HG03175 (cell line): ENCODE results near the gene MTCH1.

Experiments used
- ATAC-seq: cut with Tn5 transposase; IDR thresholded peaks from one replicate; pipeline ENCODE4 v1.9.1; 2021; ENCODE audit warnings: mild to moderate bottlenecking, moderate library complexity; ENCODE audit not compliant: unreplicated experiment

Gene MTCH1, protein sequence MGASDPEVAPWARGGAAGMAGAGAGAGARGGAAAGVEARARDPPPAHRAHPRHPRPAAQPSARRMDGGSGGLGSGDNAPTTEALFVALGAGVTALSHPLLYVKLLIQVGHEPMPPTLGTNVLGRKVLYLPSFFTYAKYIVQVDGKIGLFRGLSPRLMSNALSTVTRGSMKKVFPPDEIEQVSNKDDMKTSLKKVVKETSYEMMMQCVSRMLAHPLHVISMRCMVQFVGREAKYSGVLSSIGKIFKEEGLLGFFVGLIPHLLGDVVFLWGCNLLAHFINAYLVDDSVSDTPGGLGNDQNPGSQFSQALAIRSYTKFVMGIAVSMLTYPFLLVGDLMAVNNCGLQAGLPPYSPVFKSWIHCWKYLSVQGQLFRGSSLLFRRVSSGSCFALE

GRCh38 chr6:36985808-36986703, at the start of gene MTCH1:
MTCH1 (minus strand) TSS chr6:36986196; CDS start chr6:36986173, 23 bp downstream.
- peak; percentile 77 for ATAC-seq

- ATAC-seq: no peak
Observed at GRCh38 chr6:37033819-37034795, 48.1 kb upstream of the MTCH1 start.

DNA sequence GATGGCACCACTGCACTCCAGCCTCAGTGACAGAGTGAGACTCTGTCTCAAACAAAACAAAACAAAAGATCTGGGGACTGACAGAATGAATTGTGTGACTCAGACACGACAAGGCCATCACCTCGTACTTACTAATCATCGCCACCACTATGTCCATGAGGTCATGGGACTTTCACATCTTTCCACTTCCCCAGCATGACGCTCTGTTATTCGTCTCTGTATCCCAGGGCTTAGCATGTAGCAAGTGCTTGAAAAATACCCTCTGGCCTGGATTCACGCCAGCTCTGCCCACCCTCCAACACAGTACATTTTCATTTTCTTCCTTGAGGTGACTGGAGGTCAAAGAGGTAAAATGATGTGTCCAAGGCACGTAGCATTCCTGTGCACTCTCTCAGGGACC, 47.3 kb upstream of the MTCH1 start:
- ATAC-seq: no peak

DNA sequence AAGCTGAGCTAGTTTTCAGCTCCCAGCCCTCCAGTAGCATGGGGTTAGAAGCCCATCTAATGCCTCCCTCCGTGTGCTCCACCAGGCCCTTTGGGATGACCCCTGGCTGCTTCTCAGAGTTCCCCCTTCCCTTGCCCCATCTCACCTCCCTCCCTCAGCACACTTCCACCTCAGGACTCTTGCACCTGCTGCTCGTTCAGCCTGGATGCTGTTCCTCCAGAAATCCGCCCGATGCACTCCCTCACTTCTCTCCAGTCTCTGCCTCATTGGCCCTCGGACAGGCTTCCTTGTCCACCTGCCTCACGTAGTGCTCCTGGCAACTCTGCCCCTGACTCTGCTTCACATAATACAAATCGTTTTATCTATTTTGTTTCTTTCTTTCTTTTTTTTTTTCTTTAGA, 46.2 kb upstream of the MTCH1 start:
- ATAC-seq: no peak

- ATAC-seq: no peak
Observed at GRCh38 chr6:37030599-37030998, 44.6 kb upstream of the MTCH1 start.

DNA sequence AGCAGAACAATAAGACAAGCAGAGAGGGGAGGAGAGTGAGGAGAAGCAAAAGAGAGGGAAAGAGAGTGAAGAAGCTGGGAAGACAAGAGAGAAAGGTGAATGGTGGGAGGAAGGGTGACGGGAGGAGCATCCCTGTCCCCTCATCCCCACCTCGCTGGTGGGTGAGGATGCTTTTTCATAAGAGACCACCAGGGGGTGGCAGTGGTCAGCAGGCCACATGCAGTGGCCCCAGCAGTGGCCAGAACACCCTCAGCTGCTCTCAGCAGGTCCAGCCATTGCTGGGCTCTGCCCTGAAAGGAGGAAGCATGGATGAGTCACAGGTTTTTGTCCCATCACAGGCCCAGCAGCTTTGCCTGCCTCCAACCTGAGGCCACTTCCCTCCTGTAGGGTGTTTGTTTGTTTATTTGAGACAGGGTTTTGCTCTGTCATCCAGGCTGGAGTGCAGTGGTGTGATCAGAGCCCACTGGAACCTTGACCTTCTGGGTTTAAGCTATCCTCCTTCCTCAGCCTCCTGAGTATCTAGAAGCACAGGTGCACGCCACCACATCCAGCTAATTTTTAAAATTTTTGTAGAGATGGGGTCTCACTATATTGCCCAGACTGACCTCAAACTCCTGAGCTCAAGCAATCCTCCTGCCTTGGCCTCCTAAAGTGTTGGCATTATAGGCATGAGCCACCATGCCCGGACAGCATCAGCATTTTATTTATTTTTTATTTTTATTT, 43.4 kb upstream of the MTCH1 start:
- ATAC-seq: no peak

DNA sequence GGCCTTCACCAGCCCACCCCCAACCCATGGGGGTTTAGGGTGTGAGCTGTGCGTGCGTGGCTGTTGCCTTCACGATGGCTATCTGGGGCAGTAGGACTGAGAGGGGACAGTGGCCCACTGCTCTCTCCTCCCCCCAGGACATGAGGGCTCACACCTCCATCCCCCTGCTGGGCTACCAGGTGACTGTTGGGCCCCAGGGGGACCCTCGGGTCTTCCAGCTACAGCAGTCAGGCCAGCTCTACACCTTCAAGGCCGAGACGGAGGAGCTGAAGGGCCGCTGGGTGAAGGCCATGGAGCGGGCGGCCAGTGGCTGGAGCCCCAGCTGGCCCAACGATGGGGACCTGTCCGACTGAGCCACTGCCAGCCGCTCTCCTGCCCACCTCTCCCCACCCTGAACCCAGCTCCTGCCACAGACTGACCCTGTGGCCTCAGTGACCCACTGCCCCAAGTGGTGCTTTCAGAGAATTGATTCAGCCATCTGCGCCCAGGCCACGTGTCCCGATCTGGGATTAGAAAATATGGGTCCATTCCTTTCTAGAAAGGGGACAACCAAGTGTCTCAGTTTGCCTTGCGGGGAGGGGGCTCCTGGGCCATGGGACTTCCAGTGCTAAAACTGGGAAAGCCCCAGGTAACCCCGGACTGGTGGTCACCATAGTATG, 41.9 kb upstream of the MTCH1 start:
- no peak for ATAC-seq

GRCh38 chr6:37027036-37027720, 41.2 kb upstream of the MTCH1 start:
- no peak for ATAC-seq

GRCh38 chr6:37025621-37026466, 39.8 kb upstream of the MTCH1 start:
- ATAC-seq: no peak

DNA sequence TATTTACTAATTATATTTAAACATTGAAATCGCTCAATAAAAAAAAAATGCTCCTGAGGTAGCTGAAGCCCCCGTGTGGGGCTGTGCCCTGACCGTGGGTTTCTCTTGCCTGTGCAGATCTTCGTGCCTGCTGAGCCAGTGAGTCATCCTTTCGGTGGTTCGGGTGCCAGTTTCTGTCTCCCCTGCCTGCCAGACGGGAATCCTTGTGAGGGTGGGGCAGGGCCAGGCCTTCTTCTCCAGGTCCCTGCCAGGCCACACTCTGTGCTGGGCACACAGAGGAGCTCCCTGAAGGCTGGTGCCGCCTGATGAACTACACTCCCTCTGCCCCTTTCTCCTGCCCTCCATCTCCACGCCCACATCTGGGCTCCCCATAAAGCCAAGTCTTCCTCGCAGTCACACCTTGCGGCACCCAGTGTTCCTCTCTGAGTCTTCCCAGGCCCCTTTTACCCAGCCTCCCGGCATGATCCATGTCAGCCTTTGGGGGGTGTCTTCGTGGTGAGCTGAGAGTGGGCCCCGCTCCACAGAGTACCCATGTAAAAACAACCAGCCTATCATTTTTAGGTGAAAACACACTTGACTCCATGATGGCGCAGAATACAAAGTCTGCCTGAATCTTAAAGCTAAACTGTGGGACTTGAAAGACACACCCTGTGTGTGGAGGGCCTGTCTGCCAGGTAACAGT, 38.8 kb upstream of the MTCH1 start:
- no peak for ATAC-seq

- no peak for ATAC-seq
Observed at GRCh38 chr6:37022135-37022863, 36.3 kb upstream of the MTCH1 start.

GRCh38 chr6:37021356-37022129, 35.5 kb upstream of the MTCH1 start:
- no peak for ATAC-seq

DNA sequence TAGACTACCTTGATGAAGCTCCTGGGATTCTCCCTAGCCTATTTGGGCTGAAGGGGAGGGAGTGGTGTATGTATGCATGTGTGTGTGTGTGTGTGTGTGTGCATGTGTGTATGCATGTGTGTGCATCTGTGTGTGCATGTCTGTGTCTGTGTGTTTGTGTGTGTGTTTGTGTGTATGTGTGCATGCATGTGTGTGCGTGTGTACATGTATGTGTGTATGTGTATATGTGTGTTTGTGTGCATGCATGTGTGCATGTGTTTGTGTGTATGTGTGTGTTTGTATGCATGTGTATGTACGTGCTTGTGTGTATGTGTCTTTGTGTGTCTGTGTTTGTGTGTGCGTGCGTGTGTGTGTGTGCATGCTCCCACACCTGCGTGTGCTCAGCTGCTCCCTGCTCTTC, 34.8 kb upstream of the MTCH1 start:
- no peak for ATAC-seq

GRCh38 chr6:37020381-37020780, 34.4 kb upstream of the MTCH1 start:
- no peak for ATAC-seq

DNA sequence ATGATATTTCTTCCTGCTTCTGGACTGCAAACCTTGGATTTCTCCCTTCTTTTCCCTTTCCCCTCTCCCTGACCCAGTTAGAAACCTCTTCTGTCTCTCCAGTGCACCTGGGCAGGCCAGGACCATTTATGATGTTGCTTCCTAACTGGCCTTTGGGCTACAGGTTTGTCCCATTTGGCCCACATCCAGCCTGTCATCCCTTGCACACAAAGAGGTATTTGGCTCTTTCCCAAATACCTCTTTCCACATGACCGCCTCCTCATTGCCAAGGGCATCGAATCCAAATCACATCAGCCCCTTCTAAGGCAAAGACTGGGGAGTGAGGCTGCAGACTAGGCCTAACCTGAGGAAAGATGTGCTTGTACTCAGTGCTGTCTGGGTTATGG, 33.1 kb upstream of the MTCH1 start:
- no peak for ATAC-seq
